SK-N-SH (cell line): ENCODE measurements around the gene PPM1L. TPM values are rescaled to one million over a fixed set of nuclear protein-coding genes. Genes with fewer than 3 reads are reported as not detected.

Experiments used
- CTCF ChIA-PET: fragments of 300-600, 350-600 bp; formaldehyde crosslinking; extraction: SDS; loops from one replicate; lab custom pipeline; 2021; lab: Yijun Ruan, JAX
- POLR2A ChIA-PET: fragments of 350-600 bp; sonication (Branson Sonifier 250); formaldehyde crosslinking; extraction: SDS; loops from one replicate; lab custom pipeline; 2020; ENCODE audit warnings: antibody characterized with exemption, inconsistent platforms; lab: Yijun Ruan, JAX
- DNase-seq: peaks from one replicate; pipeline ENCODE4 v3.0.0; 2012
- H2AFZ ChIP-seq: fragments of 200-600 bp; sonication (generic); 2 replicates; pipeline ENCODE4 v1.8.1; 2016; ENCODE audit warnings: antibody characterized with exemption, mild to moderate bottlenecking, low read depth
- H3F3A ChIP-seq: fragments of 200-600 bp; sonication (generic); replicated peaks from 2 replicates; pipeline ENCODE3; 2016; ENCODE audit warnings: antibody characterized with exemption, mild to moderate bottlenecking; ENCODE audit not compliant: insufficient read depth
- H3K27ac ChIP-seq, 2 experiments: fragments of 200-500 bp in 1 of 2; fragments of 200-600 bp in 1 of 2; sonication (Bioruptor generic) in 1 of 2; sonication (generic), shearing (Covaris generic) in 1 of 2; 2 replicates each; pipeline versions ENCODE4 v1.5.1 to v1.6.1; 2014 to 2016; ENCODE audit warnings: low read depth in 2 of 2, inconsistent platforms in 1 of 2, low read length in 1 of 2, mild to moderate bottlenecking in 1 of 2, mixed read lengths in 1 of 2
- H3K27me3 ChIP-seq: fragments of 200-600 bp; sonication (generic), shearing (Covaris generic); 2 replicates; pipeline ENCODE4 v1.6.1; 2016; ENCODE audit warnings: mixed run types; ENCODE audit not compliant: insufficient read depth
- H3K36me3 ChIP-seq, 2 experiments: fragments of 200-500 bp in 1 of 2; fragments of 200-600 bp in 1 of 2; sonication (Bioruptor generic) in 1 of 2; sonication (generic) in 1 of 2; replicated peaks in 1 of 2; 2 replicates each; pipeline versions ENCODE3 to v1.5.1; 2014 to 2016; ENCODE audit warnings: low read length in 1 of 2, mild to moderate bottlenecking in 1 of 2; ENCODE audit not compliant: insufficient read depth in 2 of 2, control insufficient read depth in 1 of 2
- H3K4me1 ChIP-seq, 2 experiments: fragments of 200-500 bp in 1 of 2; fragments of 200-600 bp in 1 of 2; sonication (Bioruptor generic) in 1 of 2; sonication (generic), shearing (Covaris generic) in 1 of 2; 2 replicates each; pipeline versions ENCODE4 v1.5.1 to v1.6.1; 2014 to 2016; ENCODE audit warnings: low read depth in 1 of 2, low read length in 1 of 2, mixed run types in 1 of 2; ENCODE audit not compliant: insufficient read depth in 2 of 2, control insufficient read depth in 1 of 2
- H3K4me2 ChIP-seq: fragments of 200-600 bp; sonication (generic), shearing (Covaris generic); 2 replicates; pipeline ENCODE4 v1.6.1; 2017; ENCODE audit warnings: mixed run types
- H3K4me3 ChIP-seq, 2 experiments: fragments of 200-500 bp in 1 of 2; fragments of 200-600 bp in 1 of 2; sonication (Bioruptor generic) in 1 of 2; sonication (generic), shearing (Covaris generic) in 1 of 2; 2 replicates each; pipeline versions ENCODE4 v1.5.1 to v1.8.1; 2014 to 2016; ENCODE audit warnings: low read depth in 2 of 2, inconsistent platforms in 1 of 2, low read length in 1 of 2, mild to moderate bottlenecking in 1 of 2, mixed read lengths in 1 of 2, moderate library complexity in 1 of 2
- H3K79me2 ChIP-seq: fragments of 200-600 bp; sonication (generic); 2 replicates; pipeline ENCODE4 v1.8.1; 2017; ENCODE audit warnings: mild to moderate bottlenecking; ENCODE audit not compliant: insufficient read depth
- H3K9ac ChIP-seq: fragments of 200-600 bp; sonication (generic); 2 replicates; pipeline ENCODE4 v1.6.1; 2017; ENCODE audit warnings: mixed run types
- H3K9me2 ChIP-seq: fragments of 200-600 bp; sonication (generic); 2 replicates; pipeline ENCODE4 v1.6.1; 2017; ENCODE audit warnings: mixed run types
- H3K9me3 ChIP-seq: fragments of 200-600 bp; sonication (generic); 2 replicates; pipeline ENCODE4 v1.6.1; 2017; ENCODE audit warnings: mixed run types, mild to moderate bottlenecking, moderate library complexity
- H4K20me1 ChIP-seq: fragments of 200-600 bp; sonication (generic); 2 replicates; pipeline ENCODE4 v1.6.1; 2017; ENCODE audit warnings: mild to moderate bottlenecking, mixed run types; ENCODE audit not compliant: insufficient read depth
- ELF1 ChIP-seq: IDR thresholded peaks from 2 replicates; pipeline ENCODE4 v1.4.0; 2012
- FOXM1 ChIP-seq: IDR thresholded peaks from 2 replicates; pipeline ENCODE4 v1.4.0; 2012; ENCODE audit warnings: low read depth, mild to moderate bottlenecking
- GATA2 ChIP-seq: sonication (generic); formaldehyde crosslinking; IDR thresholded peaks from 2 replicates; pipeline ENCODE4 v1.5.0; 2020; ENCODE audit warnings: mild to moderate bottlenecking, missing genetic modification reagents
- NFIC ChIP-seq: IDR thresholded peaks from 2 replicates; pipeline ENCODE4 v1.4.0; 2012; ENCODE audit warnings: borderline replicate concordance
- NRF1 ChIP-seq: IDR thresholded peaks from 2 replicates; pipeline ENCODE4 v1.6.1; 2012; ENCODE audit warnings: low read depth, mild to moderate bottlenecking, low read length
- POLR2AphosphoS5 ChIP-seq: IDR thresholded peaks from 2 replicates; pipeline ENCODE4 v1.6.1; 2012; ENCODE audit warnings: low read depth, low read length
- RAD21 ChIP-seq: IDR thresholded peaks from 2 replicates; pipeline ENCODE4 v1.6.1; 2012; ENCODE audit warnings: mild to moderate bottlenecking, low read length
- RCOR1 ChIP-seq: fragments of 150-350 bp; IDR thresholded peaks from 2 replicates; pipeline ENCODE4 v1.6.1; 2017; ENCODE audit warnings: antibody characterized with exemption, low read length
- TEAD4 ChIP-seq: IDR thresholded peaks from 2 replicates; pipeline ENCODE4 v1.4.0; 2012; ENCODE audit warnings: mild to moderate bottlenecking, borderline replicate concordance; ENCODE audit not compliant: insufficient read depth
- WGBS: methylation state at CpG from one replicate; pipeline ENCODE4 v1.1.6; 2017; ENCODE audit warnings: low lambda C conversion rate; 5-methylcytosine and 5-hydroxymethylcytosine counted together
- polyA plus RNA-seq, 3 experiments: library from polyadenylated mRNA; depleted of rRNA; stranded (reverse); fragments of >200 nt; gene quantifications; 2 replicates each; pipeline ENCODE4 v1.2.3, GENCODE V29; 2012
- TF ChIP-seq, protein P1 (sequence below): fragments of 150-350 bp; IDR thresholded peaks from 2 replicates; pipeline ENCODE4 v1.6.1; 2017; ENCODE audit warnings: antibody characterized with exemption, low read length, low read depth, borderline replicate concordance
- TF ChIP-seq, protein P2 (sequence below): fragments of 150-350 bp; IDR thresholded peaks from 2 replicates; pipeline ENCODE4 v1.6.1; 2016; ENCODE audit warnings: mild to moderate bottlenecking, low read depth, low read length
- TF ChIP-seq, protein P3 (sequence below): IDR thresholded peaks from 2 replicates; pipeline ENCODE4 v1.6.1; 2012; ENCODE audit warnings: mild to moderate bottlenecking, low read depth, low read length, moderate library complexity
- TF ChIP-seq, protein P4 (sequence below): IDR thresholded peaks from 2 replicates; pipeline ENCODE4 v1.4.0; 2012; ENCODE audit warnings: low read depth, borderline replicate concordance
- TF ChIP-seq, protein P5 (sequence below): IDR thresholded peaks from 2 replicates; pipeline ENCODE4; 2012

The PPM1L gene
- polyA plus RNA-seq, 1 of the 3 experiments (the other 2 are of a cell fraction) = 0.16 TPM

DNA sequence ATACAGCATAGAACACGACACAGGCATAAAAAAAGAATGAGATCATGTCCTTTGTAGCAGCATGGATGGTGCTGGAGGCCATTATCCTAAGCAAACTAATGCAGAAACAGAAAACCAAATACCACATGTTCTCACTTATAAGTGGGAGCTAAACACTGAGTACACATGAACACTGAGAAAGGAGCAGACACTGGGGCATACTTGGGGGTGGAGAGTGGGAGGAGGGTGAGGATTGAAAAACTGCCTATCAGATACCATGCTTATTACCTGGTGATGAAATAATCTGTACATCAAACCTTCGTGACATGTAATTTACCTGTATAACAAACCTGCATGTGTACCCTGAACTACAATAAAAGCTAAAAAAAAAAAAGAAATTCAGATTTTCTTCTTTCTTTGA, 100.4 kb downstream of the PPM1L start (continued):
- TF ChIP-seq NRF1 = no peak
- TF ChIP-seq GATA2 (CRISPR knock-in tag) = no peak
- TF ChIP-seq FOXM1 = no peak
- TF ChIP-seq NFIC = no peak
- no peak for TF ChIP-seq RCOR1
- TF ChIP-seq, protein P1, sequence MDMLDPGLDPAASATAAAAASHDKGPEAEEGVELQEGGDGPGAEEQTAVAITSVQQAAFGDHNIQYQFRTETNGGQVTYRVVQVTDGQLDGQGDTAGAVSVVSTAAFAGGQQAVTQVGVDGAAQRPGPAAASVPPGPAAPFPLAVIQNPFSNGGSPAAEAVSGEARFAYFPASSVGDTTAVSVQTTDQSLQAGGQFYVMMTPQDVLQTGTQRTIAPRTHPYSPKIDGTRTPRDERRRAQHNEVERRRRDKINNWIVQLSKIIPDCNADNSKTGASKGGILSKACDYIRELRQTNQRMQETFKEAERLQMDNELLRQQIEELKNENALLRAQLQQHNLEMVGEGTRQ = no peak
- TF ChIP-seq POLR2AphosphoS5 = no peak
- TF ChIP-seq RAD21 = no peak
- TF ChIP-seq, all 33 proteins: peak for 0

DNA sequence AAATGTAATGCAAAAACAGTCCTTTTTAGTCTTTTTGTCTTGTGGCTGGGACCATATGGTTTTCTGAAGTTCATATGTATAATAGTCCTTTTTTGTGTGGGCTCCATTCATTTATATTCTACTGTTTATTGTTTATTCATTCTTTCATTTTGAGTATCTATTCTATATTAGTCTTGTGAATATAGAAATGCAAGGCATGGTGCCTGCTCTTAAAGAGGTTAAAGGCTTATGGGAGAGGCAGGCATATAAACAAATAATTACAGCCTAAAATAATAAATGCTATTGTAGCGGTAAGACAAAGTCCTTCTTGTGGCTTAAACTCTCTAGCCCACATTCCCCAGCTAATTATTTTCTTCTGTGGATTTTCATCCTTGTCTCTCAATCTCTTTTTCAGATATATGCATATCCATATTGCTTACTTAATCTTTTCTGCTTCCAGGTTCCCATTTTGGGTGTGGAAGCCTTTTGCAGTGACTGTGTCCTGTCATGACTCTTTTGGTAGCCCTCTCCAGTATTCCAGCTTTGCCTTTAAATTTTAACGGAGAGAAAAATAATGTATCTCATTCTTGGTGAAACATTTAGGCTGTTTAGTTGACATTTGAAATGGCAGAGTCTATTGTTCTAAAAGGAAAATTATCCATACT, 101.6 kb downstream of the PPM1L start:
- no peaks in the 10 kb centered on the region for H3K36me3 ChIP-seq

More for the DNA sequence above, 101.6 kb downstream of the PPM1L start:
- no peaks in the 10 kb centered on the region for H4K20me1 ChIP-seq
- TF ChIP-seq, protein P2, sequence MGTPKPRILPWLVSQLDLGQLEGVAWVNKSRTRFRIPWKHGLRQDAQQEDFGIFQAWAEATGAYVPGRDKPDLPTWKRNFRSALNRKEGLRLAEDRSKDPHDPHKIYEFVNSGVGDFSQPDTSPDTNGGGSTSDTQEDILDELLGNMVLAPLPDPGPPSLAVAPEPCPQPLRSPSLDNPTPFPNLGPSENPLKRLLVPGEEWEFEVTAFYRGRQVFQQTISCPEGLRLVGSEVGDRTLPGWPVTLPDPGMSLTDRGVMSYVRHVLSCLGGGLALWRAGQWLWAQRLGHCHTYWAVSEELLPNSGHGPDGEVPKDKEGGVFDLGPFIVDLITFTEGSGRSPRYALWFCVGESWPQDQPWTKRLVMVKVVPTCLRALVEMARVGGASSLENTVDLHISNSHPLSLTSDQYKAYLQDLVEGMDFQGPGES = no peak
- TF ChIP-seq TEAD4 (no peak), ELF1 (no peak)
- TF ChIP-seq, protein P3, sequence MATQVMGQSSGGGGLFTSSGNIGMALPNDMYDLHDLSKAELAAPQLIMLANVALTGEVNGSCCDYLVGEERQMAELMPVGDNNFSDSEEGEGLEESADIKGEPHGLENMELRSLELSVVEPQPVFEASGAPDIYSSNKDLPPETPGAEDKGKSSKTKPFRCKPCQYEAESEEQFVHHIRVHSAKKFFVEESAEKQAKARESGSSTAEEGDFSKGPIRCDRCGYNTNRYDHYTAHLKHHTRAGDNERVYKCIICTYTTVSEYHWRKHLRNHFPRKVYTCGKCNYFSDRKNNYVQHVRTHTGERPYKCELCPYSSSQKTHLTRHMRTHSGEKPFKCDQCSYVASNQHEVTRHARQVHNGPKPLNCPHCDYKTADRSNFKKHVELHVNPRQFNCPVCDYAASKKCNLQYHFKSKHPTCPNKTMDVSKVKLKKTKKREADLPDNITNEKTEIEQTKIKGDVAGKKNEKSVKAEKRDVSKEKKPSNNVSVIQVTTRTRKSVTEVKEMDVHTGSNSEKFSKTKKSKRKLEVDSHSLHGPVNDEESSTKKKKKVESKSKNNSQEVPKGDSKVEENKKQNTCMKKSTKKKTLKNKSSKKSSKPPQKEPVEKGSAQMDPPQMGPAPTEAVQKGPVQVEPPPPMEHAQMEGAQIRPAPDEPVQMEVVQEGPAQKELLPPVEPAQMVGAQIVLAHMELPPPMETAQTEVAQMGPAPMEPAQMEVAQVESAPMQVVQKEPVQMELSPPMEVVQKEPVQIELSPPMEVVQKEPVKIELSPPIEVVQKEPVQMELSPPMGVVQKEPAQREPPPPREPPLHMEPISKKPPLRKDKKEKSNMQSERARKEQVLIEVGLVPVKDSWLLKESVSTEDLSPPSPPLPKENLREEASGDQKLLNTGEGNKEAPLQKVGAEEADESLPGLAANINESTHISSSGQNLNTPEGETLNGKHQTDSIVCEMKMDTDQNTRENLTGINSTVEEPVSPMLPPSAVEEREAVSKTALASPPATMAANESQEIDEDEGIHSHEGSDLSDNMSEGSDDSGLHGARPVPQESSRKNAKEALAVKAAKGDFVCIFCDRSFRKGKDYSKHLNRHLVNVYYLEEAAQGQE = no peak
- TF ChIP-seq, protein P4, sequence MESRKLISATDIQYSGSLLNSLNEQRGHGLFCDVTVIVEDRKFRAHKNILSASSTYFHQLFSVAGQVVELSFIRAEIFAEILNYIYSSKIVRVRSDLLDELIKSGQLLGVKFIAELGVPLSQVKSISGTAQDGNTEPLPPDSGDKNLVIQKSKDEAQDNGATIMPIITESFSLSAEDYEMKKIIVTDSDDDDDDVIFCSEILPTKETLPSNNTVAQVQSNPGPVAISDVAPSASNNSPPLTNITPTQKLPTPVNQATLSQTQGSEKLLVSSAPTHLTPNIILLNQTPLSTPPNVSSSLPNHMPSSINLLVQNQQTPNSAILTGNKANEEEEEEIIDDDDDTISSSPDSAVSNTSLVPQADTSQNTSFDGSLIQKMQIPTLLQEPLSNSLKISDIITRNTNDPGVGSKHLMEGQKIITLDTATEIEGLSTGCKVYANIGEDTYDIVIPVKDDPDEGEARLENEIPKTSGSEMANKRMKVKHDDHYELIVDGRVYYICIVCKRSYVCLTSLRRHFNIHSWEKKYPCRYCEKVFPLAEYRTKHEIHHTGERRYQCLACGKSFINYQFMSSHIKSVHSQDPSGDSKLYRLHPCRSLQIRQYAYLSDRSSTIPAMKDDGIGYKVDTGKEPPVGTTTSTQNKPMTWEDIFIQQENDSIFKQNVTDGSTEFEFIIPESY = no peak
- TF ChIP-seq, protein P5, sequence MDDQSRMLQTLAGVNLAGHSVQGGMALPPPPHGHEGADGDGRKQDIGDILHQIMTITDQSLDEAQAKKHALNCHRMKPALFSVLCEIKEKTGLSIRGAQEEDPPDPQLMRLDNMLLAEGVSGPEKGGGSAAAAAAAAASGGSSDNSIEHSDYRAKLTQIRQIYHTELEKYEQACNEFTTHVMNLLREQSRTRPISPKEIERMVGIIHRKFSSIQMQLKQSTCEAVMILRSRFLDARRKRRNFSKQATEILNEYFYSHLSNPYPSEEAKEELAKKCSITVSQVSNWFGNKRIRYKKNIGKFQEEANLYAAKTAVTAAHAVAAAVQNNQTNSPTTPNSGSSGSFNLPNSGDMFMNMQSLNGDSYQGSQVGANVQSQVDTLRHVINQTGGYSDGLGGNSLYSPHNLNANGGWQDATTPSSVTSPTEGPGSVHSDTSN = no peak
- DNase-seq = no peak
- ChIA-PET POLR2A (no interaction called here), CTCF (interaction anchor here (0.6 kb wide), 1 partner anchor 195 kb away, joined by 3 read pairs; no protein-coding TSS in a partner anchor)
- no peaks in the 10 kb centered on the region for H3K27me3 ChIP-seq
- H3K9ac ChIP-seq = no peak overlapping the region
- no peaks in the 10 kb centered on the region for H3K4me1 ChIP-seq
- no peak overlapping the region for H3K4me2 ChIP-seq
- H3K9me3 ChIP-seq = no peaks in the 10 kb centered on the region
- no peaks in the 10 kb centered on the region for H3K79me2 ChIP-seq
- H3K27ac ChIP-seq = no peak overlapping the region
- 39% methylated on average over 2 of the region's 2 CpGs for WGBS
- no peak overlapping the region for H2AFZ ChIP-seq
- no peak overlapping the region for H3K4me3 ChIP-seq
- no peaks in the 10 kb centered on the region for H3K9me2 ChIP-seq
- H3F3A ChIP-seq = no peaks in the 10 kb centered on the region
